GM23338 (cell line): ENCODE results near the gene NEUROG3. TPM values are rescaled to one million over a fixed set of nuclear protein-coding genes. Genes with fewer than 3 reads are reported as not detected.
A peak's percentile ranks its signal among the peaks of the same experiment; 100 is the strongest.

Source experiments
- ATAC-seq: fragments of 200-7000 bp; cut with Tn5 transposase; 3 replicates; pipeline ENCODE4 v1.9.1; 2020
- DNase-seq: peaks from one replicate; pipeline ENCODE4 v3.0.0-alpha.2; 2015; ENCODE audit warnings: low spot score
- H2AFZ ChIP-seq: fragments of 200-600 bp; sonication (generic); 2 replicates; pipeline ENCODE4 v1.8.0; 2016; ENCODE audit warnings: antibody characterized with exemption, mild to moderate bottlenecking, moderate library complexity
- H3F3A ChIP-seq: fragments of 200-600 bp; sonication (generic); replicated peaks from 2 replicates; pipeline ENCODE4 v1.8.0; 2017; ENCODE audit warnings: antibody characterized with exemption, mixed run types, low read depth
- H3K27ac ChIP-seq: fragments of 200-600 bp; sonication (generic); 2 replicates; pipeline ENCODE4 v1.6.1; 2016; ENCODE audit warnings: low read depth
- H3K27me3 ChIP-seq: fragments of 200-600 bp; sonication (generic); 2 replicates; pipeline ENCODE4 v1.8.0; 2016; ENCODE audit warnings: mild to moderate bottlenecking, mixed run types, moderate library complexity; ENCODE audit not compliant: insufficient read depth
- H3K36me3 ChIP-seq: fragments of 200-600 bp; sonication (generic); 2 replicates; pipeline ENCODE4 v1.8.0; 2016; ENCODE audit warnings: mild to moderate bottlenecking; ENCODE audit not compliant: insufficient read depth
- H3K4me1 ChIP-seq: fragments of 200-600 bp; sonication (generic); 2 replicates; pipeline ENCODE4 v1.8.0; 2016; ENCODE audit warnings: mild to moderate bottlenecking, moderate library complexity; ENCODE audit not compliant: insufficient read depth
- H3K4me2 ChIP-seq: fragments of 200-600 bp; sonication (generic); 2 replicates; pipeline ENCODE4 v1.7.1; 2017; ENCODE audit warnings: mixed run types
- H3K4me3 ChIP-seq: fragments of 200-600 bp; sonication (generic); 2 replicates; pipeline ENCODE4 v1.6.1; 2016; ENCODE audit warnings: mixed run types
- H3K79me2 ChIP-seq: fragments of 200-600 bp; sonication (generic); replicated peaks from 2 replicates; pipeline ENCODE4 v1.8.0; 2017; ENCODE audit warnings: mild to moderate bottlenecking; ENCODE audit not compliant: insufficient read depth
- H3K9me2 ChIP-seq: fragments of 200-600 bp; sonication (generic); 2 replicates; pipeline ENCODE4 v1.8.0; 2017; ENCODE audit not compliant: insufficient read depth
- H4K20me1 ChIP-seq: fragments of 200-600 bp; sonication (generic); replicated peaks from 2 replicates; pipeline ENCODE4 v1.8.0; 2017; ENCODE audit warnings: mild to moderate bottlenecking; ENCODE audit not compliant: insufficient read depth
- H3K27ac Mint-ChIP-seq: 2 replicates; pipeline ENCODE4 v1.8.0; 2020; ENCODE audit warnings: inconsistent platforms, mild to moderate bottlenecking, moderate library complexity, mixed read lengths
- H3K27me3 Mint-ChIP-seq: 3 replicates; pipeline ENCODE4 v1.8.0; 2022; ENCODE audit warnings: low read depth, mild to moderate bottlenecking, moderate library complexity, mixed read lengths, inconsistent platforms; ENCODE audit not compliant: insufficient read depth, poor library complexity
- H3K36me3 Mint-ChIP-seq: 3 replicates; pipeline ENCODE4 v1.8.0; 2021; ENCODE audit warnings: low read depth, mild to moderate bottlenecking, inconsistent platforms, moderate library complexity, mixed read lengths
- H3K4me1 Mint-ChIP-seq: 3 replicates; pipeline ENCODE4 v1.8.0; 2020; ENCODE audit warnings: mild to moderate bottlenecking, inconsistent platforms, mixed read lengths
- H3K4me3 Mint-ChIP-seq: 3 replicates; pipeline ENCODE4 v1.8.0; 2021; ENCODE audit warnings: moderate library complexity, mild to moderate bottlenecking, inconsistent platforms, mixed read lengths
- H3K9me3 Mint-ChIP-seq: 3 replicates; pipeline ENCODE4 v1.8.0; 2020; ENCODE audit warnings: moderate library complexity, mild to moderate bottlenecking, inconsistent platforms, mixed read lengths
- CREB1 ChIP-seq: fragments of 250-450 bp; sonication (Bioruptor Pico); IDR thresholded peaks from 2 replicates; pipeline ENCODE4 v1.5.0; 2020; ENCODE audit warnings: low read depth, mild to moderate bottlenecking, moderate library complexity
- EZH2 ChIP-seq: fragments of 200-600 bp; sonication (generic); IDR thresholded peaks from one replicate; pipeline ENCODE4 v1.8.0; 2017; ENCODE audit warnings: antibody characterized with exemption, mild to moderate bottlenecking, low read depth; ENCODE audit not compliant: unreplicated experiment
- EZH2phosphoT487 ChIP-seq: fragments of 200-600 bp; sonication (generic); IDR thresholded peaks from one replicate; pipeline ENCODE4 v1.8.1; 2018; ENCODE audit warnings: antibody characterized with exemption; ENCODE audit not compliant: unreplicated experiment
- JUNB ChIP-seq: IDR thresholded peaks from one replicate; pipeline ENCODE4 v1.6.1; 2016; ENCODE audit warnings: antibody characterized with exemption; ENCODE audit not compliant: unreplicated experiment
- NANOG ChIP-seq: IDR thresholded peaks from 2 replicates; pipeline ENCODE4 v1.6.1; 2016; ENCODE audit warnings: antibody characterized with exemption, borderline replicate concordance
- POLR2AphosphoS5 ChIP-seq: IDR thresholded peaks from 2 replicates; pipeline ENCODE4 v1.6.1; 2016; ENCODE audit warnings: antibody characterized with exemption, low read depth
- STAT1 ChIP-seq: IDR thresholded peaks from one replicate; pipeline ENCODE4 v1.6.1; 2016; ENCODE audit warnings: antibody characterized with exemption; ENCODE audit not compliant: unreplicated experiment
- ZNF114 ChIP-seq: fragments of 250-450 bp; sonication (Bioruptor Pico); IDR thresholded peaks from 2 replicates; pipeline ENCODE4 v1.5.0; 2020; ENCODE audit warnings: mild to moderate bottlenecking, moderate library complexity
- ZNF331 ChIP-seq: fragments of 250-450 bp; sonication (Bioruptor Pico); IDR thresholded peaks from 2 replicates; pipeline ENCODE4 v1.5.0; 2020; ENCODE audit warnings: low read depth, mild to moderate bottlenecking, moderate library complexity
- polyA plus RNA-seq: library from polyadenylated mRNA; unstranded; fragments of >200 nt; fragmentation: Nextera tagmentation; extraction: Ambion mirVana; gene quantifications from 2 replicates; pipeline ENCODE4 v1.2.1, GENCODE V29; 2016
- total RNA-seq: library from RNA; depleted of rRNA; stranded (reverse); fragments of >200 nt; shearing (Covaris generic); gene quantifications from 2 replicates; pipeline ENCODE4 v1.2.3, GENCODE V29; 2014
- TF ChIP-seq, protein P1 (sequence below): fragments of 250-450 bp; sonication (Bioruptor Pico); IDR thresholded peaks from 2 replicates; pipeline ENCODE4 v1.5.0; 2020; ENCODE audit warnings: mild to moderate bottlenecking, moderate library complexity
- TF ChIP-seq, protein P2 (sequence below): IDR thresholded peaks from 2 replicates; pipeline ENCODE4 v1.6.1; 2016; ENCODE audit warnings: antibody characterized with exemption
- TF ChIP-seq, protein P3 (sequence below): IDR thresholded peaks from one replicate; pipeline ENCODE4 v1.6.1; 2018; ENCODE audit warnings: antibody characterized with exemption; ENCODE audit not compliant: unreplicated experiment
- TF ChIP-seq, protein P4 (sequence below), 2 experiments: fragments of 200-600 bp in 1 of 2; sonication (generic) in 1 of 2; conservative IDR thresholded peaks; 2 replicates each; pipeline versions ENCODE4 v1.5.1 to v1.6.1; 2016 to 2017; ENCODE audit warnings: antibody characterized with exemption in 2 of 2, low read depth in 2 of 2, mild to moderate bottlenecking in 2 of 2, moderate library complexity in 1 of 2

The NEUROG3 gene
- total and polyA plus RNA-seq, 2 experiments from 2014 or later: not detected

DNA sequence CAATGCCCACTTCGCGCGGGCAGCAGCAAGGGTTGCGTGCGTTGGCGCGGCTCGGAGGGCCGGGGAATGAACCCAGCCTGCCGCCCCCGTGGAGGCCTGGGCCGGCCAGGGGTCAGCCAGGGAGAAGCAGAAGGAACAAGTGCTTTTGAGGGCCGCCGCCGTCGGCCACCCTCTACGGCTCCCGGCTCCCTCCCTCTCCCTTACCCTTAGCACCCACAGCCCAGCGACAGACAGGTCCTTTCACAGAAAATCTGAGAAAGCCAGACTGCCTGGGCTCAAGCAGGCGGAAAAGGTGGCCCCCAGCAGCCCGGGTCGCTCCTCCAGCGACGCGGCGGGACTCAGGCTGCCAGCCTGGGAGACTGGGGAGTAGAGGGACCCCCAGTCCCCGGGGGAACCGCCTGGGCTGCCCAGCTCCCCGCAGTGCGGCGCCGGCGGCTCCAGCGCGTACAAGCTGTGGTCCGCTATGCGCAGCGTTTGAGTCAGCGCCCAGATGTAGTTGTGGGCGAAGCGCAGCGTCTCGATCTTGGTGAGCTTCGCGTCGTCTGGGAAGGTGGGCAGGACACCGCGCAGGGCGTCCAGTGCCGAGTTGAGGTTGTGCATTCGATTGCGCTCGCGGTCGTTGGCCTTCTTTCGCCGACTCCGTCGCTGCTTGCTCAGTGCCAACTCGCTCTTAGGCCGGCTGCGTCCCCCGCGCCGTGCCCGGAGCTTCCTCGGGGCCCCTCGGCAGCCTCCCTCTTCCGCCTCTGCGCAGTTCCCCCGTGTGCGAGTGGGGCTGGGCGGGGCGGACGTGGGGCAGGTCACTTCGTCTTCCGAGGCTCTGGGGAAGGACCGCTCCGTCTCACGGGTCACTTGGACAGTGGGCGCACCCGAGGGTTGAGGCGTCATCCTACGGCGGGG, 815 bp downstream of the NEUROG3 start:
- peaks cover 4% of the 10 kb centered on the region; the same call in 1 of the 3 replicates for H3K36me3 Mint-ChIP-seq
- DNase-seq (peak; percentile 63), ATAC-seq (peak; percentile 0; the same call in 2 of the 3 replicates)
- peak overlapping the region; percentile 94 for H3K4me2 ChIP-seq
- peaks cover 32% of the 10 kb centered on the region for H3F3A ChIP-seq
- no peaks in the 10 kb centered on the region for H3K79me2 ChIP-seq
- H3K4me1 ChIP-seq: peaks cover 87% of the 10 kb centered on the region
- no peak for TF ChIP-seq ZNF114
- no peak for TF ChIP-seq JUNB
- TF ChIP-seq, protein P1, sequence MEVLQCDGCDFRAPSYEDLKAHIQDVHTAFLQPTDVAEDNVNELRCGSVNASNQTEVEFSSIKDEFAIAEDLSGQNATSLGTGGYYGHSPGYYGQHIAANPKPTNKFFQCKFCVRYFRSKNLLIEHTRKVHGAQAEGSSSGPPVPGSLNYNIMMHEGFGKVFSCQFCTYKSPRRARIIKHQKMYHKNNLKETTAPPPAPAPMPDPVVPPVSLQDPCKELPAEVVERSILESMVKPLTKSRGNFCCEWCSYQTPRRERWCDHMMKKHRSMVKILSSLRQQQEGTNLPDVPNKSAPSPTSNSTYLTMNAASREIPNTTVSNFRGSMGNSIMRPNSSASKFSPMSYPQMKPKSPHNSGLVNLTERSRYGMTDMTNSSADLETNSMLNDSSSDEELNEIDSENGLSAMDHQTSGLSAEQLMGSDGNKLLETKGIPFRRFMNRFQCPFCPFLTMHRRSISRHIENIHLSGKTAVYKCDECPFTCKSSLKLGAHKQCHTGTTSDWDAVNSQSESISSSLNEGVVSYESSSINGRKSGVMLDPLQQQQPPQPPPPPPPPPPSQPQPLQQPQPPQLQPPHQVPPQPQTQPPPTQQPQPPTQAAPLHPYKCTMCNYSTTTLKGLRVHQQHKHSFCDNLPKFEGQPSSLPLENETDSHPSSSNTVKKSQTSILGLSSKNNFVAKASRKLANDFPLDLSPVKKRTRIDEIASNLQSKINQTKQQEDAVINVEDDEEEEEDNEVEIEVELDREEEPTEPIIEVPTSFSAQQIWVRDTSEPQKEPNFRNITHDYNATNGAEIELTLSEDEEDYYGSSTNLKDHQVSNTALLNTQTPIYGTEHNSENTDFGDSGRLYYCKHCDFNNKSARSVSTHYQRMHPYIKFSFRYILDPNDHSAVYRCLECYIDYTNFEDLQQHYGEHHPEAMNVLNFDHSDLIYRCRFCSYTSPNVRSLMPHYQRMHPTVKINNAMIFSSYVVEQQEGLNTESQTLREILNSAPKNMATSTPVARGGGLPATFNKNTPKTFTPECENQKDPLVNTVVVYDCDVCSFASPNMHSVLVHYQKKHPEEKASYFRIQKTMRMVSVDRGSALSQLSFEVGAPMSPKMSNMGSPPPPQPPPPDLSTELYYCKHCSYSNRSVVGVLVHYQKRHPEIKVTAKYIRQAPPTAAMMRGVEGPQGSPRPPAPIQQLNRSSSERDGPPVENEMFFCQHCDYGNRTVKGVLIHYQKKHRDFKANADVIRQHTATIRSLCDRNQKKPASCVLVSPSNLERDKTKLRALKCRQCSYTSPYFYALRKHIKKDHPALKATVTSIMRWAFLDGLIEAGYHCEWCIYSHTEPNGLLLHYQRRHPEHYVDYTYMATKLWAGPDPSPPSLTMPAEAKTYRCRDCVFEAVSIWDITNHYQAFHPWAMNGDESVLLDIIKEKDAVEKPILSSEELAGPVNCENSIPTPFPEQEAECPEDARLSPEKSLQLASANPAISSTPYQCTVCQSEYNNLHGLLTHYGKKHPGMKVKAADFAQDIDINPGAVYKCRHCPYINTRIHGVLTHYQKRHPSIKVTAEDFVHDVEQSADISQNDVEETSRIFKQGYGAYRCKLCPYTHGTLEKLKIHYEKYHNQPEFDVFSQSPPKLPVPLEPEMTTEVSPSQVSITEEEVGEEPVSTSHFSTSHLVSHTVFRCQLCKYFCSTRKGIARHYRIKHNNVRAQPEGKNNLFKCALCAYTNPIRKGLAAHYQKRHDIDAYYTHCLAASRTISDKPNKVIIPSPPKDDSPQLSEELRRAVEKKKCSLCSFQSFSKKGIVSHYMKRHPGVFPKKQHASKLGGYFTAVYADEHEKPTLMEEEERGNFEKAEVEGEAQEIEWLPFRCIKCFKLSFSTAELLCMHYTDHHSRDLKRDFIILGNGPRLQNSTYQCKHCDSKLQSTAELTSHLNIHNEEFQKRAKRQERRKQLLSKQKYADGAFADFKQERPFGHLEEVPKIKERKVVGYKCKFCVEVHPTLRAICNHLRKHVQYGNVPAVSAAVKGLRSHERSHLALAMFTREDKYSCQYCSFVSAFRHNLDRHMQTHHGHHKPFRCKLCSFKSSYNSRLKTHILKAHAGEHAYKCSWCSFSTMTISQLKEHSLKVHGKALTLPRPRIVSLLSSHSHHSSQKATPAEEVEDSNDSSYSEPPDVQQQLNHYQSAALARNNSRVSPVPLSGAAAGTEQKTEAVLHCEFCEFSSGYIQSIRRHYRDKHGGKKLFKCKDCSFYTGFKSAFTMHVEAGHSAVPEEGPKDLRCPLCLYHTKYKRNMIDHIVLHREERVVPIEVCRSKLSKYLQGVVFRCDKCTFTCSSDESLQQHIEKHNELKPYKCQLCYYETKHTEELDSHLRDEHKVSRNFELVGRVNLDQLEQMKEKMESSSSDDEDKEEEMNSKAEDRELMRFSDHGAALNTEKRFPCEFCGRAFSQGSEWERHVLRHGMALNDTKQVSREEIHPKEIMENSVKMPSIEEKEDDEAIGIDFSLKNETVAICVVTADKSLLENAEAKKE (CRISPR knock-in tag): no peak
- no peak for TF ChIP-seq ZNF331 (CRISPR knock-in tag)
- TF ChIP-seq CREB1 (CRISPR knock-in tag): no peak
- TF ChIP-seq, protein P2, sequence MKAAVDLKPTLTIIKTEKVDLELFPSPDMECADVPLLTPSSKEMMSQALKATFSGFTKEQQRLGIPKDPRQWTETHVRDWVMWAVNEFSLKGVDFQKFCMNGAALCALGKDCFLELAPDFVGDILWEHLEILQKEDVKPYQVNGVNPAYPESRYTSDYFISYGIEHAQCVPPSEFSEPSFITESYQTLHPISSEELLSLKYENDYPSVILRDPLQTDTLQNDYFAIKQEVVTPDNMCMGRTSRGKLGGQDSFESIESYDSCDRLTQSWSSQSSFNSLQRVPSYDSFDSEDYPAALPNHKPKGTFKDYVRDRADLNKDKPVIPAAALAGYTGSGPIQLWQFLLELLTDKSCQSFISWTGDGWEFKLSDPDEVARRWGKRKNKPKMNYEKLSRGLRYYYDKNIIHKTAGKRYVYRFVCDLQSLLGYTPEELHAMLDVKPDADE: no peak
- TF ChIP-seq STAT1: no peak
- no peak for TF ChIP-seq NANOG
- TF ChIP-seq, protein P3, sequence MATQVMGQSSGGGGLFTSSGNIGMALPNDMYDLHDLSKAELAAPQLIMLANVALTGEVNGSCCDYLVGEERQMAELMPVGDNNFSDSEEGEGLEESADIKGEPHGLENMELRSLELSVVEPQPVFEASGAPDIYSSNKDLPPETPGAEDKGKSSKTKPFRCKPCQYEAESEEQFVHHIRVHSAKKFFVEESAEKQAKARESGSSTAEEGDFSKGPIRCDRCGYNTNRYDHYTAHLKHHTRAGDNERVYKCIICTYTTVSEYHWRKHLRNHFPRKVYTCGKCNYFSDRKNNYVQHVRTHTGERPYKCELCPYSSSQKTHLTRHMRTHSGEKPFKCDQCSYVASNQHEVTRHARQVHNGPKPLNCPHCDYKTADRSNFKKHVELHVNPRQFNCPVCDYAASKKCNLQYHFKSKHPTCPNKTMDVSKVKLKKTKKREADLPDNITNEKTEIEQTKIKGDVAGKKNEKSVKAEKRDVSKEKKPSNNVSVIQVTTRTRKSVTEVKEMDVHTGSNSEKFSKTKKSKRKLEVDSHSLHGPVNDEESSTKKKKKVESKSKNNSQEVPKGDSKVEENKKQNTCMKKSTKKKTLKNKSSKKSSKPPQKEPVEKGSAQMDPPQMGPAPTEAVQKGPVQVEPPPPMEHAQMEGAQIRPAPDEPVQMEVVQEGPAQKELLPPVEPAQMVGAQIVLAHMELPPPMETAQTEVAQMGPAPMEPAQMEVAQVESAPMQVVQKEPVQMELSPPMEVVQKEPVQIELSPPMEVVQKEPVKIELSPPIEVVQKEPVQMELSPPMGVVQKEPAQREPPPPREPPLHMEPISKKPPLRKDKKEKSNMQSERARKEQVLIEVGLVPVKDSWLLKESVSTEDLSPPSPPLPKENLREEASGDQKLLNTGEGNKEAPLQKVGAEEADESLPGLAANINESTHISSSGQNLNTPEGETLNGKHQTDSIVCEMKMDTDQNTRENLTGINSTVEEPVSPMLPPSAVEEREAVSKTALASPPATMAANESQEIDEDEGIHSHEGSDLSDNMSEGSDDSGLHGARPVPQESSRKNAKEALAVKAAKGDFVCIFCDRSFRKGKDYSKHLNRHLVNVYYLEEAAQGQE: no peak
- TF ChIP-seq EZH2: peak; percentile 69
- TF ChIP-seq, protein P4, sequence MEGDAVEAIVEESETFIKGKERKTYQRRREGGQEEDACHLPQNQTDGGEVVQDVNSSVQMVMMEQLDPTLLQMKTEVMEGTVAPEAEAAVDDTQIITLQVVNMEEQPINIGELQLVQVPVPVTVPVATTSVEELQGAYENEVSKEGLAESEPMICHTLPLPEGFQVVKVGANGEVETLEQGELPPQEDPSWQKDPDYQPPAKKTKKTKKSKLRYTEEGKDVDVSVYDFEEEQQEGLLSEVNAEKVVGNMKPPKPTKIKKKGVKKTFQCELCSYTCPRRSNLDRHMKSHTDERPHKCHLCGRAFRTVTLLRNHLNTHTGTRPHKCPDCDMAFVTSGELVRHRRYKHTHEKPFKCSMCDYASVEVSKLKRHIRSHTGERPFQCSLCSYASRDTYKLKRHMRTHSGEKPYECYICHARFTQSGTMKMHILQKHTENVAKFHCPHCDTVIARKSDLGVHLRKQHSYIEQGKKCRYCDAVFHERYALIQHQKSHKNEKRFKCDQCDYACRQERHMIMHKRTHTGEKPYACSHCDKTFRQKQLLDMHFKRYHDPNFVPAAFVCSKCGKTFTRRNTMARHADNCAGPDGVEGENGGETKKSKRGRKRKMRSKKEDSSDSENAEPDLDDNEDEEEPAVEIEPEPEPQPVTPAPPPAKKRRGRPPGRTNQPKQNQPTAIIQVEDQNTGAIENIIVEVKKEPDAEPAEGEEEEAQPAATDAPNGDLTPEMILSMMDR (conservative IDR thresholded peaks at IDR 0.05; ENCODE audit: low read depth in 2 of 2): no peak
- no peak for TF ChIP-seq POLR2AphosphoS5
- TF ChIP-seq EZH2phosphoT487: peak; percentile 57
- peaks cover 98% of the 10 kb centered on the region for H3K27me3 Mint-ChIP-seq
- H3K9me3 Mint-ChIP-seq: peaks cover 12% of the 10 kb centered on the region; the same call in 2 of the 3 replicates
- peak overlapping the region; percentile 88 for H2AFZ ChIP-seq
- peaks cover 74% of the 10 kb centered on the region for H3K4me1 Mint-ChIP-seq
- H3K27ac Mint-ChIP-seq: no peak overlapping the region
- H3K36me3 ChIP-seq: no peaks in the 10 kb centered on the region
- H3K27me3 ChIP-seq: peaks cover 99% of the 10 kb centered on the region
- H3K9me2 ChIP-seq: no peaks in the 10 kb centered on the region
- peak overlapping the region; percentile 76 for H3K4me3 Mint-ChIP-seq
- H4K20me1 ChIP-seq: peaks cover 3% of the 10 kb centered on the region; the same call in 1 of the 2 replicates
- peak overlapping the region; percentile 67 for H3K4me3 ChIP-seq
- H3K27ac ChIP-seq: no peak overlapping the region
